ENCODE data around the gene ANKRD23.
"Not testable (repeated sequence)": the region's sequence is repeated elsewhere in the genome, so short reads cannot be mapped to it uniquely, and the experiment has no call there.

ANKRD23 gene

GRCh38 chr2:96864343-96865091 lies 20.7 kb upstream of the ANKRD23 start:
- no peak for DNase-seq (ENCODE audit: extremely low read depth in 1 of 2, low read depth in 1 of 2)

DNA sequence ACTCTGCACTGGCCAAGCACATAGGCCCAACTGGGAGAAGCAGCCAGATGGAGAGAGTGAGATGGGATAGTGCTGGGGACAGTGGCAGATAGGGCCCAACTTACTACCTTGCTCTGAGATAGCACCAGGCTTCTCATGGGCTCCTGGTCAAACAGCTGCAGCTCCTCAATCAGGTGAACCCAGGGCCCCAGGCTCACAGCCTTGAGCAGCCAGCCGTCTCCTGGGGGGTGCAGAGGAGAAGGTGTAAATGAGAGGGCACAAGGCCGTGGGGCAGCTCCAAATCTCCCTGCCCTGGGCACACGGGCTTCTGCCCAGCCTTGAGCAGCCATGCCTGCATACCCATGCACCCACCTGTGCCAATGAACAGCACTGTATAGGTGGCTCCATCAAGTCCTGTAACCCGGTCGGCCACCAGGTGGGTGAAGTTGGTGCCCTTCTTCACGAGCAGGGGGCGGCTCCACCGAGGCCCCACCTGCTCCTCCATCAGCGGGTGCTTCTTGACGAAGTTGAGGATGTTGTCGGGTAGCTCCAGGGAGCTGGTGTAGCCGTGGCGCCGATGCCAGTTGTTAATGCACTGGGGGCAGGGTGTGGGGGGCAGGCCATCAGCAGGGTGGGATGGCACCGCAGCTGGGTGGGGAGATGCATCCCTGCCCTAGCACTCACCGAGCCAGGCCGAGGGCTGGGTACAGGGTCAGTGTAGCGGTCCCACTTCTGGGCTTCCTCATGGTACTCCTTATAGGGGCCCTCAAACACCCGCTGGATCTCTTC lies 19.9 kb upstream of the ANKRD23 start:
- DNase-seq (ENCODE audit: extremely low read depth in 1 of 2, low read depth in 1 of 2): no peak

DNA sequence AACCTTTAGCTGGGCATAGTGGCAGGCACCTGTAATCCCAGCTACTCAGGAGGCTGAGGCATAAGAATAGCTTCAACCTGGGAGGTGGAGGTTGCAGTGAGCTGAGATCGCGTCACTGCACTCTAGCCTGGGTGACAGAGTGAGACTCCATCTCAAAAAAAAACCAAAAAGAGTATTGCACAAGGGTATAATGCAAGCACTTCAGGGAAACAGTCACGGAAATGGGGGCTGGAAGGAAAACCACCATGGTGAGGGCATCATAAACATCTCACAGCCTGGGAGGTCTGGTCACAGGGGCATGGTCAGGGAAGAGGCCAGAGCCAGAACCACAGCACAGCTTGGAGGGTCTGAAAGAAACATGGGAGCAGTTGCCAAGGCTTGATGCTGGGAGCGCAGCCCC lies 19.2 kb upstream of the ANKRD23 start:
- not testable (repeated sequence) for DNase-seq (ENCODE audit: extremely low read depth in 1 of 2, low read depth in 1 of 2)

DNA sequence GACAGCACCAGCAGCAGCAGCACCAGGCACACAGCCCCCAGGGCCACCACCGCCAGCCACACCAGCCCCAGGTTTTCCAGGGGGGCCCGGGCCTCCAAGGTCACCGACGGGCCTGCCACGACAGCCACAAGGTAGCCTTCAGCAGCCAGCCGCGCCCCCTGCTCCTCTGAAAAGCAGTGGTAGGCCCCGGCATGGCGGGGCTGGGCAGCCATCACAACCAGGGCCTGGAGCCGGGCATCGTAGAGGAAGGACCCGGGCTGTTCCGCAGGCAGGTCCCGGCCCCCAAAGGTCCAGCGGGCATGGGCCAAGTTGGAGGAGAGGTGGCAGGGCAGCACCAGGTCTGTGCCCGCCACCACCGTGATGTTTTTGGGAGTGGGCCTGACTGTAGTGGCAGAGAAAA lies 17.3 kb upstream of the ANKRD23 start:
- DNase-seq (ENCODE audit: extremely low read depth in 1 of 2, low read depth in 1 of 2): no peak

DNA sequence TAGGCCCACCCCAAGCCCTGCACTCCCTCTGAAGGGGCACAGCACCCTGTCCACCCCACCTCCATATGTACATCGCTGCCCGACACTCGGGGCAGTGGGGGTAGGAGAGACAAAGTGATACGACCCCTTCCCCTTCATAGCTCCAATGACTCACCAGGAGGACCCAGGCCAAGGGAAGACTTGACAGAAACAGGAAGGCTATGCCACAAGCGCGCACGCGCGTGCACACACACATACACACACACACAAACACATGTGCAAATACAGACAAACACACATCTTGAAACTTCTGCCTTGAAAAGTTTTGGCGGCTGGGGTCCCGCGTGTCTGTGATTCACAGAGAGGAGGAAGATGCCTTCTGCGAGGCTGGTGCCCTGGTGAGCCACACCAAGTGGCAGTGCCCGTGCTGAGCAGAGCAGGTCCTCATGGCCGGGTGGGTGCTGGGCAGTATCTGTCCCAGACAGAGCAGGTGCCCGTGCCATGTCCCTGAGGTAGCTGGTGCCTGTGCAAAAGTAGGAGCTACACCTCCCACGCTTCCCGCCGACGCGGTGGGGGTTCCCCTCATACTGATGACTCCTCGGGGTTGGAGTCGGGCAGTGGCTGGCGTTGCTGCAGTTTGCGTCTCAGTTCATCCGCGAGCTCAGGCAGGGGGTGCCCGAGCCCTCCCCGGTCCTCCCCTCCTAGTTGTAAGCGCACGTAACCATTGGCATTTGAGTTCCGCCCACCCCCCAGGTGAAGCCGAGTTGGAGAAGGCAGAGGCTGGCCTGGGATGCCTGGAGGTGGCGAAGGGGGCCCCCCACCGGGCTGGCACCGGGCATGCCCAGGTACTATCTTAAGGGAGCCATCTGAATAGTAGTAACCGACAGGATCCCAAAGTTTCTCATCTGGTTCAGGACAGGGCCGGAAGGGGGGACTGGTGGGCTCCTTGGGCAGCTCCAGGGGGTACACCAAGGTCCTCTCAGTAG lies 16.5 kb upstream of the ANKRD23 start:
- DNase-seq (ENCODE audit: extremely low read depth in 1 of 2, low read depth in 1 of 2): peak in 1 of 2 donors; percentile 29

DNA sequence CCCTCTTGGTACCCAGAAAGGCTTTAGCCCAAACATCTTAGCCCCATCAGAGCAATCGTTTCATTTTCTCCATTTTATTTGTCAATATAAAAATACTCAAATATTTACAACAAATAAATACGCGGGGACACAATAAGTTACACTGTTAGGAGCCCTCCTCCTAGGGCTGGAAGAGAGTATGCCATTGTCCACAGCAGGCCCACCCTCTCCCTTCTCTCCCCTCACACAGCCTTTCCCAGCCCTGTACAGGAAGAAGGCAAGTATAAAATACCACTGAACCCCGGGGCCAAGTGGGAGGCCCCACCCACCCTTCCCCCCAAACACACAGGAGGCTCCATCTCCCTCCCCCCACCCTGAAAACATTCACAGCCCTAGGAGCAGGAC lies 15.9 kb upstream of the ANKRD23 start:
- DNase-seq (ENCODE audit: extremely low read depth in 1 of 2, low read depth in 1 of 2): no peak

- no peak for DNase-seq (ENCODE audit: extremely low read depth in 1 of 2, low read depth in 1 of 2)
These were observed 15.4 kb upstream of the ANKRD23 start for GRCh38 chr2:96859099-96859649.

GRCh38 chr2:96857667-96858372 lies 14.0 kb upstream of the ANKRD23 start, which contains the start of gene ANKRD39:
TSS of gene ANKRD39 (minus strand) at chr2:96858016. CDS start at chr2:96857987, 29 bp downstream.
- DNase-seq (ENCODE audit: extremely low read depth in 1 of 2, low read depth in 1 of 2): peak; percentile 94 to 95

- DNase-seq (ENCODE audit: extremely low read depth in 1 of 2, low read depth in 1 of 2): no peak
These were observed 13.2 kb upstream of the ANKRD23 start for GRCh38 chr2:96856776-96857666.

- DNase-seq (ENCODE audit: extremely low read depth in 1 of 2, low read depth in 1 of 2): no peak
These were observed 9.5 kb upstream of the ANKRD23 start for GRCh38 chr2:96853321-96853720.

- DNase-seq (ENCODE audit: extremely low read depth in 1 of 2, low read depth in 1 of 2): no peak
These were observed 8.8 kb upstream of the ANKRD23 start for GRCh38 chr2:96852667-96853066.

- DNase-seq (ENCODE audit: extremely low read depth in 1 of 2, low read depth in 1 of 2): no peak
These were observed 4.4 kb upstream of the ANKRD23 start for GRCh38 chr2:96848264-96848663.

DNA sequence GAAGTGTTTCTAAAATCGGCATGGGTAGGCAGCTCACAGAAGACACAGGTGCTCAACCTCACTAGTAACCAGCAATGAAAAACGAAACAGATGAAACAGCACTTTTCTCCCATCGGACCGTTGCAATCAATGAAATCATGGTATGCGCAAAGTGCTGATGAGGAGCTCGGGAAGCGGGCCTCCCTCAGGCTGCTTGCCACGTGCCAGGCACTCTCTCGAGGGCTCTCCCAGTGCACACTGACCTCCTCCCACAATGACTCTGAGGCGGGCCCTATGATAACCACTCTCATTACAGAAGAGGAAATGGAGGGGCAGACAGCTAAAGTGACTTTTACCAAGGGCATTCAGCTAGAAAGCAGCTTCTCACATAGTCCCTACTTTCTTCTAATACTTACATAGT lies 3.8 kb upstream of the ANKRD23 start:
- DNase-seq (ENCODE audit: extremely low read depth in 1 of 2, low read depth in 1 of 2): no peak

DNA sequence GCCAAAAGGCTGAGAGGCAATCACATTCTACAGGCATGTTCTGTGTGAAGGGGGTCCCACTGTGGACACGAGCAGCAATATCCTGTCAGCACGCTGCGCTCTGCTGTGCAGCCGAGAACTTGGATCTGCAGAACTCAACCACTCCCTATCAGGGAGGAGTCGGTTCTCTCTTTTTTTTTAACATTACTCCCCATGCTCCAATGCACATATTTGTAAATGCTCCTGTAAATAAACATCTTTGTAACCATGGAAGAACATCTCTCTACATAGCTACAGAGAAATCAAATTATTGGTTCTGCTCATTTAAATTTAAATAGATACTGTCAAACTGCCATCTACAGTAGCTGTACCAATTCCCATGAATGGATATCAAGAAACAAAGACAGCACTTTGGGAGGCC lies 3.0 kb upstream of the ANKRD23 start:
- DNase-seq (ENCODE audit: extremely low read depth in 1 of 2, low read depth in 1 of 2): no peak

DNA sequence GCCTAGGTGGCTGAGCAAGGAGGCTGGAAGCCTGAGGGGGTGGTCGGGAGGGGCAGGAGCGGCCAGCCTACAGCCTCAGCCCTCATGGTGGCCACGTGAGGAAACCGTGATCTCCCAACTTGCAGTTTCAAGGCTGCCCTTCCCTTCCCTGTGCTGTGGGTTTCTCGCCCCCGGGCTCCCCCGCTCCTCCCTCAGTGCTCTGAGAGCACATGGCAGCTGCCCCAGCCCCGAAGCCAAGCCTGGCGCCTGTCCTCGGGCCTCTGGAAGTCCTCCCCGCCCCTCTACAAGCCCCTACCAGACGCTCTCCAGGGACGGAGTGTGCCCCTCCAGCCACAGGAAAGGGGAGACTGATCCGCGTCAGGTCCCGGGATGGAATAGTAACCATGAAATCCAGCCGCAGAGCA lies 586 bp upstream of the ANKRD23 start:
- no peak for DNase-seq (ENCODE audit: extremely low read depth in 1 of 2, low read depth in 1 of 2)

- DNase-seq (ENCODE audit: extremely low read depth in 1 of 2, low read depth in 1 of 2): no peak
These were observed 1.2 kb downstream of the ANKRD23 start for GRCh38 chr2:96842600-96842999.

DNA sequence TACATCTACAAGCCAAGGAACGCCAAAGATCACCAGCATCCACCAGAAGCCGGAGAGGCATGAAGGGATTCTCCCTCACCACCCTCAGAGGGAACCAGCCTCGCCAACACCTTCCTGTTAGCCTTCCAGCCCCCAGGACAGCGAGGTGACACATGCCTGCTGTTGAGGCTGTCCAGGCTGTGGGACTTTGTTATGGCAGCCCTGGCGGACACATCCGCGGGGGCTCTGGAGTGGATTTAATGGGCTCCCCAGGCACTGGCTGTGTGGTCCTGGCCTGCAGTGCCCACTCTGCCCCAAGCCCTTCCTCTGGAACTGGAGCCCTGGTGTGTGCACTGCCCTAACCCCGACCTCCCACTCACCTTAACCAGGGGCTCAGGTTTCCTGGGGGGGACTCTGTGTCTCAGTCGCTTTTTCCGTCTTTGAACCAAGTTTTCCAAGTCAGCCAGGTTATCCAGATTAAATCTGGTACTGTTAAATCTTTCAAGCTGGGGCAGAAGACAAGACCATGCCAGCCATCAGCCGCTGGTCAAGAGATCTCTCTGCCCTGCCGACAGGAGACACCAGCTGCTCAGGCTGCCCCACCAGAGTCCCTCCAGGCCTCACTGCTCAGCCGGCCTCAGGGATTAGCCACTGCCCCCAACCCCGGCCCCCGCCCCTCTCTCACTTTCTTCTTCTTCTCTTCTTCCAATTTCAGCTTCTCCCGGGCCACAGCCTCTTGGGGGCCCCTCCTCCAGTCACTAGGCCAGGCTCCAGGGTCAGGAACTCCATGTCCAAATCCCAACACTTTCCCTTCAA lies 1.9 kb downstream of the ANKRD23 start:
- no peak for DNase-seq (ENCODE audit: extremely low read depth in 1 of 2, low read depth in 1 of 2)

Measured in stimulated activated CD8-positive, alpha-beta memory T cell treated with anti-CD3 and anti-CD28 coated beads, Interleukin-7, amount 100 ng/mL, for 48 hours (primary cell).